NB4 (cell line): Measurements from ENCODE around the gene ARL14EPL.

Source experiments
- MYC ChIP-seq: IDR thresholded peaks from 2 replicates; pipeline ENCODE4 v1.6.1; 2011; ENCODE audit warnings: low read depth, low read length
- POLR2A ChIP-seq: IDR thresholded peaks from 2 replicates; pipeline ENCODE4 v1.6.1; 2011; ENCODE audit warnings: mild to moderate bottlenecking; ENCODE audit not compliant: insufficient read length; ENCODE audit errors: extremely low read depth
- TF ChIP-seq, protein P1 (sequence below): IDR thresholded peaks from one replicate; pipeline ENCODE4 v1.5.1; 2012; ENCODE audit warnings: low read depth, low read length
- TF ChIP-seq, protein P2 (sequence below): IDR thresholded peaks from 2 replicates; pipeline ENCODE4 v1.6.1; 2011; ENCODE audit warnings: low read depth, low read length

DNA sequence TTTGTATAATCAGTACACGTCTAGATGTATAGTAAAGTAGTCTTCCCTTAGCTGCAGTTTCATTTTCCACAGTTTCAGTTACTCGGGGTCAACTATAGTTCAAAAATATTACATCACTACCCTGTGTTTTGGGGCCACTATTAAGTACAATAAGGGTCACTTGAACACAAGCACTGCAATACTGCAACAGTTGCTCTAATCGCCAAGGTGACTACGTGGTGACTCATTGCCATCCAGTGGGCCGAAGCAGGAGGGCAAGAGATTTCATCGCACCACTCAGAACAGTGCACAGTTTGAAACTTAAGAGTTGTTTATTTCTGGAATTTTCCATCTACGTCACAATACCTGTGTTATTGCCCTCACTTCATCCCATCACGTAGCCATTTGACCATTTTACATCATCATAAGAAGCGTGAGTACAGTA lies at the start of gene ARL14EPL:
- TF ChIP-seq, protein P1, sequence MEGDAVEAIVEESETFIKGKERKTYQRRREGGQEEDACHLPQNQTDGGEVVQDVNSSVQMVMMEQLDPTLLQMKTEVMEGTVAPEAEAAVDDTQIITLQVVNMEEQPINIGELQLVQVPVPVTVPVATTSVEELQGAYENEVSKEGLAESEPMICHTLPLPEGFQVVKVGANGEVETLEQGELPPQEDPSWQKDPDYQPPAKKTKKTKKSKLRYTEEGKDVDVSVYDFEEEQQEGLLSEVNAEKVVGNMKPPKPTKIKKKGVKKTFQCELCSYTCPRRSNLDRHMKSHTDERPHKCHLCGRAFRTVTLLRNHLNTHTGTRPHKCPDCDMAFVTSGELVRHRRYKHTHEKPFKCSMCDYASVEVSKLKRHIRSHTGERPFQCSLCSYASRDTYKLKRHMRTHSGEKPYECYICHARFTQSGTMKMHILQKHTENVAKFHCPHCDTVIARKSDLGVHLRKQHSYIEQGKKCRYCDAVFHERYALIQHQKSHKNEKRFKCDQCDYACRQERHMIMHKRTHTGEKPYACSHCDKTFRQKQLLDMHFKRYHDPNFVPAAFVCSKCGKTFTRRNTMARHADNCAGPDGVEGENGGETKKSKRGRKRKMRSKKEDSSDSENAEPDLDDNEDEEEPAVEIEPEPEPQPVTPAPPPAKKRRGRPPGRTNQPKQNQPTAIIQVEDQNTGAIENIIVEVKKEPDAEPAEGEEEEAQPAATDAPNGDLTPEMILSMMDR: peak; percentile 28
- TF ChIP-seq POLR2A: no peak
- TF ChIP-seq, protein P2, sequence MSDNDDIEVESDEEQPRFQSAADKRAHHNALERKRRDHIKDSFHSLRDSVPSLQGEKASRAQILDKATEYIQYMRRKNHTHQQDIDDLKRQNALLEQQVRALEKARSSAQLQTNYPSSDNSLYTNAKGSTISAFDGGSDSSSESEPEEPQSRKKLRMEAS: no peak
- TF ChIP-seq MYC: no peak
